Astrocyte (in vitro differentiated cells and primary cell): Measurements from ENCODE around the gene TLK2. TPM values are rescaled to one million over a fixed set of nuclear protein-coding genes. Genes with fewer than 3 reads are reported as not detected.
A peak's percentile ranks its signal among the peaks of the same experiment; 100 is the strongest.

Experiments used
- DNase-seq: peaks from one replicate; pipeline ENCODE4 v3.0.0-alpha.2; 2010; ENCODE audit warnings: low read depth
- FAIRE-seq: peaks from 2 replicates; lab custom pipeline; 2011; peaks lifted over from hg19 to GRCh38; lab: Jason Lieb, UNC
- H2AFZ ChIP-seq: 2 replicates; pipeline ENCODE4 v1.6.0; 2012; ENCODE audit warnings: low read depth, low read length, inconsistent platforms
- H3K27ac ChIP-seq: 2 replicates; pipeline ENCODE4 v1.5.1; 2011; ENCODE audit warnings: low read depth, low read length, inconsistent platforms
- H3K27me3 ChIP-seq: 2 replicates; pipeline ENCODE4 v1.6.0; 2011; ENCODE audit warnings: low read length, inconsistent platforms; ENCODE audit not compliant: insufficient read depth
- H3K36me3 ChIP-seq: 2 replicates; pipeline ENCODE4 v1.5.1; 2011; ENCODE audit warnings: low read length, inconsistent platforms; ENCODE audit not compliant: insufficient read depth
- H3K4me1 ChIP-seq: 2 replicates; pipeline ENCODE4 v1.5.1; 2011; ENCODE audit warnings: low read length, inconsistent platforms; ENCODE audit not compliant: insufficient read depth
- H3K4me2 ChIP-seq: 2 replicates; pipeline ENCODE4 v1.6.0; 2012; ENCODE audit warnings: low read length, inconsistent platforms
- H3K4me3 ChIP-seq: 2 replicates; pipeline ENCODE4 v1.5.1; 2011; ENCODE audit warnings: low read depth, mild to moderate bottlenecking, low read length, inconsistent platforms; ENCODE audit not compliant: insufficient read depth
- H3K79me2 ChIP-seq: 2 replicates; pipeline ENCODE4 v1.6.0; 2012; ENCODE audit warnings: mild to moderate bottlenecking, low read length, inconsistent platforms; ENCODE audit not compliant: insufficient read depth
- H3K9ac ChIP-seq: 2 replicates; pipeline ENCODE4 v1.6.0; 2012; ENCODE audit warnings: mild to moderate bottlenecking, low read length, inconsistent platforms
- H3K9me3 ChIP-seq: 2 replicates; pipeline ENCODE4 v1.5.1; 2012; ENCODE audit warnings: low read depth, mild to moderate bottlenecking, low read length, inconsistent platforms; ENCODE audit not compliant: insufficient read depth
- H4K20me1 ChIP-seq: 2 replicates; pipeline ENCODE4 v1.6.0; 2012; ENCODE audit warnings: low read length, inconsistent platforms; ENCODE audit not compliant: insufficient read depth
- H3K27ac Mint-ChIP-seq: one replicate; pipeline ENCODE4 v1.8.0; 2021; ENCODE audit warnings: mild to moderate bottlenecking, mixed read lengths; ENCODE audit not compliant: unreplicated experiment
- H3K27me3 Mint-ChIP-seq: one replicate; pipeline ENCODE4 v1.8.0; 2021; ENCODE audit warnings: low read depth, mixed read lengths; ENCODE audit not compliant: unreplicated experiment
- H3K36me3 Mint-ChIP-seq: one replicate; pipeline ENCODE4 v1.8.0; 2021; ENCODE audit warnings: low read depth, mixed read lengths; ENCODE audit not compliant: unreplicated experiment
- H3K4me1 Mint-ChIP-seq: one replicate; pipeline ENCODE4 v1.8.0; 2021; ENCODE audit warnings: low read depth, mixed read lengths; ENCODE audit not compliant: unreplicated experiment
- H3K4me3 Mint-ChIP-seq: one replicate; pipeline ENCODE4 v1.8.0; 2021; ENCODE audit warnings: mild to moderate bottlenecking, moderate library complexity, mixed read lengths; ENCODE audit not compliant: unreplicated experiment
- H3K9me3 Mint-ChIP-seq: one replicate; pipeline ENCODE4 v1.8.0; 2021; ENCODE audit warnings: mild to moderate bottlenecking, mixed read lengths; ENCODE audit not compliant: unreplicated experiment
- CTCF ChIP-seq: IDR thresholded peaks from 2 replicates; pipeline ENCODE4 v1.5.1; 2011; ENCODE audit warnings: low read depth, mild to moderate bottlenecking, inconsistent platforms, low read length, moderate library complexity; ENCODE audit not compliant: insufficient read depth
- EZH2 ChIP-seq: IDR thresholded peaks from 2 replicates; pipeline ENCODE4 v1.6.1; 2012; ENCODE audit warnings: mild to moderate bottlenecking, low read length, inconsistent platforms; ENCODE audit not compliant: insufficient read depth
- total RNA-seq: library from RNA; stranded (reverse); gene quantifications from 2 replicates; pipeline ENCODE4 v1.2.1, GENCODE V29; 2021

TLK2 gene
- total RNA-seq, 1 donor from 2014 or later: 53.0 TPM

DNA sequence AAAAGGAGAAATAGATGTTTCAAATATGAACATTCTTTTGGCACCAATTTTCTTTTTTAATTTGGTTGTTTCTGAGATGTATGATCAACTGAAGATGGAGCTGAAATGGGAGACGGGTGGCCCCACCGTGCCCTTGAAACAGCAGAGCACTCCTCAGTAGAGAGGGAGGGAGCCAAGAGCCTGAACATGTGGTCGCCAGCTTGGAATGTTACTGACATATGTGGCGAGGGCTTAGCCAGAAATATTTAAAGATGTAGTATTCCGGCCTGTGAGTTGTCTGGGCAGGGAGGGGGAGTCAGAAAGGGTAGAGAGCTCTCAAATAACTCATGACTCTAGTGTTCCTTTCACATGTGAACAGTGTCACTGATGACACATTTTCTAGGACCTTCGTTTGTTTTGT lies 135.5 kb downstream of the TLK2 start:
- no peak overlapping the region for H3K9ac ChIP-seq
- Mint-ChIP-seq H3K9me3 (no peaks in the 10 kb centered on the region), H3K27ac (peak overlapping the region; percentile 83), H3K27me3 (no peaks in the 10 kb centered on the region), H3K36me3 (peaks cover 14% of the 10 kb centered on the region), H3K4me1 (peaks cover 48% of the 10 kb centered on the region), H3K4me3 (peak overlapping the region; percentile 23)
- DNase-seq (peak; percentile 91), FAIRE-seq (no peak)
- no peak for TF ChIP-seq CTCF
- no peak for TF ChIP-seq EZH2
- H3K27me3 ChIP-seq: no peaks in the 10 kb centered on the region
- H3K27ac ChIP-seq: peak overlapping the region; percentile 31
- peaks cover 9% of the 10 kb centered on the region for H3K4me1 ChIP-seq
- no peaks in the 10 kb centered on the region for H3K79me2 ChIP-seq
- H3K4me2 ChIP-seq: peak overlapping the region; percentile 11
- H3K9me3 ChIP-seq: no peaks in the 10 kb centered on the region
- H2AFZ ChIP-seq: no peak overlapping the region
- H4K20me1 ChIP-seq: peaks cover 18% of the 10 kb centered on the region
- H3K4me3 ChIP-seq: no peak overlapping the region
- peaks cover 21% of the 10 kb centered on the region for H3K36me3 ChIP-seq

- DNase-seq: no peak
- Histone ChIP-seq H3K27me3 (no peaks in the 10 kb centered on the region), H3K9me3 (no peaks in the 10 kb centered on the region), H3K4me2 (no peak overlapping the region), H4K20me1 (peaks cover 15% of the 10 kb centered on the region), H3K27ac (no peak overlapping the region), H3K9ac (no peak overlapping the region), H3K79me2 (no peaks in the 10 kb centered on the region), H3K4me1 (peaks cover 9% of the 10 kb centered on the region), H3K36me3 (peaks cover 13% of the 10 kb centered on the region), H3K4me3 (no peak overlapping the region), H2AFZ (no peak overlapping the region)
- no peak for TF ChIP-seq EZH2
- no peak for TF ChIP-seq CTCF
- H3K9me3 Mint-ChIP-seq: no peaks in the 10 kb centered on the region
- H3K36me3 Mint-ChIP-seq: peaks cover 12% of the 10 kb centered on the region
- no peaks in the 10 kb centered on the region for H3K27me3 Mint-ChIP-seq
- no peak overlapping the region for H3K27ac Mint-ChIP-seq
- H3K4me3 Mint-ChIP-seq: no peak overlapping the region
- H3K4me1 Mint-ChIP-seq: peaks cover 48% of the 10 kb centered on the region
- no peak for FAIRE-seq
These were observed 136.9 kb downstream of the TLK2 start for GRCh38 chr17:62615503-62615902.

DNA sequence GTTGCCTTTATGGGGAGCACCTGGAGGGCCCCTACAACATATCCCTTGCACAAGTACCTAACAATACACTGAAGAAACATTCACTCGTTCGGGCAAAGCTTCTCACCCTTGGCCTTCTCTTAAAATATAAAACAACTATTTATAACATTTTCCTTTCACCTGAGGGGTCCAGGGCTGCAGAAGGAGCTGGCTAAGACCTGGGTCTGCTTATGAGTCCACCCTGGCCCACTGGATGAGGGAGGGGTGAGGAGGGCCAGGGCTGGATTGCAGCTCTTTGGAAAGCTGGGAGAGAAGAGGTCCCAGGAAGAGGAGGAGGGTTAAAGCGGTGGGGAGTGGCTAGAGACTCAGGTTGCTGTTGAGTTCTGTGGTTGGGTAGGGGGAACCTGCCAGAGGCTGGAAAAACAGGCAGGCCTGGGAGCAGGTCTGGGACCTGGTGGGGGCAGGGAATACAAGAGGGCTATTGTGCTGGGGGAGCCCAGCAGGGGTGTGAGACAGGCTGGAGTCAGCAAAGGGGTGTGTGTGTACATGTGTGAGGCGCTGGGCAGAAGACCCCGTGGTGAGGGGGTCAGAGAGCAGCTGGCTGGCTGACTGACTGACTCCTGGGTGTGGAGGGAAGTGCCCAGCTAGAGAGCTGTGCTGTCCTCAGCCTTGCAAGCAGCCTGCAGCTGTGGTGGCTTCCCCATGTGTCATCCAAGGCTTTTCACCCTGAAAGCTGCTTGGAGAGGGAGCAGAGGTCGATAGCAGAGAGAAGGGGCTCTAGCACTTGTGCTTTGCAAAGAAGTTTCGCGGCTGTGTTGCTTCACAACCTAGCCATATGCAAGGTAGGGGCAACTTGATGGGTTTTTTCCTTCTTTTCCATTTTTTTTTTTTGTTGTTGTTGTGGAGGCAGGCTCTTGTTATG lies 138.6 kb downstream of the TLK2 start:
- peaks cover 7% of the 10 kb centered on the region for H3K36me3 ChIP-seq
- H3K27me3 ChIP-seq: no peaks in the 10 kb centered on the region
- no peak for DNase-seq
- FAIRE-seq: no peak
- no peaks in the 10 kb centered on the region for H3K9me3 Mint-ChIP-seq
- H3K27ac ChIP-seq: no peak overlapping the region
- H3K9ac ChIP-seq: peak overlapping the region; percentile 24
- H2AFZ ChIP-seq: no peak overlapping the region
- H3K4me3 Mint-ChIP-seq: no peak overlapping the region
- H4K20me1 ChIP-seq: peaks cover 13% of the 10 kb centered on the region
- peaks cover 9% of the 10 kb centered on the region for H3K4me1 ChIP-seq
- H3K4me3 ChIP-seq: no peak overlapping the region
- H3K27me3 Mint-ChIP-seq: no peaks in the 10 kb centered on the region
- H3K9me3 ChIP-seq: no peaks in the 10 kb centered on the region
- H3K27ac Mint-ChIP-seq: peak overlapping the region; percentile 88
- peaks cover 11% of the 10 kb centered on the region for H3K36me3 Mint-ChIP-seq
- H3K4me1 Mint-ChIP-seq: peaks cover 51% of the 10 kb centered on the region
- TF ChIP-seq CTCF: no peak
- no peak for TF ChIP-seq EZH2
- no peaks in the 10 kb centered on the region for H3K79me2 ChIP-seq
- H3K4me2 ChIP-seq: peak overlapping the region; percentile 48
